Neural progenitor cell (in vitro differentiated cells): ENCODE data around the gene ZNF180.

Source experiments
- CTCF ChIP-seq: fragments of 200-600 bp; sonication (generic); IDR thresholded peaks from 2 replicates; pipeline ENCODE4 v1.5.1; 2017; ENCODE audit warnings: antibody characterized with exemption, mild to moderate bottlenecking
- EZH2 ChIP-seq: fragments of 200-600 bp; sonication (generic); IDR thresholded peaks from 2 replicates; pipeline ENCODE4 v1.6.1; 2017; ENCODE audit warnings: antibody characterized with exemption, mild to moderate bottlenecking, moderate library complexity
- EZH2phosphoT487 ChIP-seq: fragments of 200-600 bp; sonication (generic); IDR thresholded peaks from 2 replicates; pipeline ENCODE4 v1.6.1; 2017; ENCODE audit warnings: antibody characterized with exemption

DNA sequence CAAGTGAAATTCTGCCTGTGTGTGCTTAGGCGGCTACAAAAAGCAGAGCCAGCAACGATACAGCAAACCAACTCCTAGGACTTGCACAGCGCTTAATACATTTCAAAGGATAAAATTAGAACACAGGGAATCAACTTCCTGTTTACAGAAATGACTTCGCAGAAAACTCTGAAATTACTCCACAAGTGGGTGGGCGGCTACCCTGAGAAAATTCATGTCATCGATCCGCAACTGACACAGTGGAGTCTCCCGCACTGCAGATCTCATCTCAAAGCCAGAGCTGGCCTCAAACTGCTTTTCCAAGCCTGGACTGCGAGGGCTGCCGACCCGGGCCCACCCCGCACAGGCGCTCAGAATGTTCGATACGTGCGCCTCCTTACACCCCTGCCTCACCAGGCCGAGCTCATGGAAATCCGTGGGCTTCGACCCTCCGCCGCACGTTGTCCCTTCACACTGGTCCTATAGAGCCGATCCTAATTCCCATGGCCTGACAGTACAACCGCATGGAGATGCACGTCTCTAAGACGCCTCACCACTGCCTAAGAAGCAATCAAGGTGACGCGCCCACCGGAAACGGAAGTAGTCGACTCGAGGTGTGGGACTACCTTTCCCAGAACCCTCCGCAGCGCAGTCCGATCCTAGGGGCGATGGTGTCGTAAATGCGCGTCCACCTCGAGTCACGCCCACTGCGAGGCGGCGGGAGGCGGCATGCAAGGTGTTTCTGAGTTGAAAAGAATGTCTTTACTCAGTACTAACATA is 52.2 kb downstream of the ZNF180 start, which contains the start of gene ZNF229:
- TF ChIP-seq CTCF, result no peak
- TF ChIP-seq EZH2, result no peak
- TF ChIP-seq EZH2phosphoT487, result no peak
